ENCODE results near the gene BTBD6.

GRCh38 chr14:105241641-105242040 lies 6.7 kb upstream of the BTBD6 start:
- TF ChIP-seq, protein P1, sequence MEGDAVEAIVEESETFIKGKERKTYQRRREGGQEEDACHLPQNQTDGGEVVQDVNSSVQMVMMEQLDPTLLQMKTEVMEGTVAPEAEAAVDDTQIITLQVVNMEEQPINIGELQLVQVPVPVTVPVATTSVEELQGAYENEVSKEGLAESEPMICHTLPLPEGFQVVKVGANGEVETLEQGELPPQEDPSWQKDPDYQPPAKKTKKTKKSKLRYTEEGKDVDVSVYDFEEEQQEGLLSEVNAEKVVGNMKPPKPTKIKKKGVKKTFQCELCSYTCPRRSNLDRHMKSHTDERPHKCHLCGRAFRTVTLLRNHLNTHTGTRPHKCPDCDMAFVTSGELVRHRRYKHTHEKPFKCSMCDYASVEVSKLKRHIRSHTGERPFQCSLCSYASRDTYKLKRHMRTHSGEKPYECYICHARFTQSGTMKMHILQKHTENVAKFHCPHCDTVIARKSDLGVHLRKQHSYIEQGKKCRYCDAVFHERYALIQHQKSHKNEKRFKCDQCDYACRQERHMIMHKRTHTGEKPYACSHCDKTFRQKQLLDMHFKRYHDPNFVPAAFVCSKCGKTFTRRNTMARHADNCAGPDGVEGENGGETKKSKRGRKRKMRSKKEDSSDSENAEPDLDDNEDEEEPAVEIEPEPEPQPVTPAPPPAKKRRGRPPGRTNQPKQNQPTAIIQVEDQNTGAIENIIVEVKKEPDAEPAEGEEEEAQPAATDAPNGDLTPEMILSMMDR (IDR thresholded peaks at IDR 0.05) = no peak
- no peak for TF ChIP-seq POLR2A (IDR thresholded peaks at IDR 0.05)
